Measurements from ENCODE around the gene LRP2.
"Not testable (repeated sequence)": the region's sequence is repeated elsewhere in the genome, so short reads cannot be mapped to it uniquely, and the experiment has no call there.

The LRP2 gene

DNA sequence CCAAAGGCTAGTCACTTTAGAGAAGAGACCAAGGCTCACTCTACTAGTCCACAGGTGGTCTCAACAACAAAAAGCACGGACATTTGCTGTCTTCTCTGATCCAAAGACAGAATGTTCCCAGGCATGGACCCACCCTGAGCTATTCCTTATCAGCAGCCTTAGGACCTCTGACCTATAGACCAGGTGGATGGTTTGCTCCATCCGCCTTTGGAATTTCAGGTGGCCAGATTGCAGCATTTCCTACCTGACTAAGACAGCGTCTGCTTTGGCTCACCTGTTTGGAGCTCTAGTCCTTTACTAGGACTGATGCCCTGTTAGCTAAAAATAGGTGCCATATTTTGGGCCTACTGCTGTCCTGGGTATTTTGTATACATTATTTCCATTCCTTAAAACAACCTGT lies 44.6 kb upstream of the LRP2 start (continued):
- TF ChIP-seq, protein P1, sequence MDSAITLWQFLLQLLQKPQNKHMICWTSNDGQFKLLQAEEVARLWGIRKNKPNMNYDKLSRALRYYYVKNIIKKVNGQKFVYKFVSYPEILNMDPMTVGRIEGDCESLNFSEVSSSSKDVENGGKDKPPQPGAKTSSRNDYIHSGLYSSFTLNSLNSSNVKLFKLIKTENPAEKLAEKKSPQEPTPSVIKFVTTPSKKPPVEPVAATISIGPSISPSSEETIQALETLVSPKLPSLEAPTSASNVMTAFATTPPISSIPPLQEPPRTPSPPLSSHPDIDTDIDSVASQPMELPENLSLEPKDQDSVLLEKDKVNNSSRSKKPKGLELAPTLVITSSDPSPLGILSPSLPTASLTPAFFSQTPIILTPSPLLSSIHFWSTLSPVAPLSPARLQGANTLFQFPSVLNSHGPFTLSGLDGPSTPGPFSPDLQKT (IDR thresholded peaks at IDR 0.05; ENCODE audit: borderline replicate concordance, low read depth, low read length) = no peak
- TF ChIP-seq ZNF239 (tag by site-specific recombination; IDR thresholded peaks at IDR 0.05) (no peak), ZNF19 (tag by site-specific recombination; IDR thresholded peaks at IDR 0.05; ENCODE audit: low read depth) (no peak), ZNF76 (tag by site-specific recombination; IDR thresholded peaks at IDR 0.05; ENCODE audit: borderline replicate concordance, low read depth) (no peak)

DNA sequence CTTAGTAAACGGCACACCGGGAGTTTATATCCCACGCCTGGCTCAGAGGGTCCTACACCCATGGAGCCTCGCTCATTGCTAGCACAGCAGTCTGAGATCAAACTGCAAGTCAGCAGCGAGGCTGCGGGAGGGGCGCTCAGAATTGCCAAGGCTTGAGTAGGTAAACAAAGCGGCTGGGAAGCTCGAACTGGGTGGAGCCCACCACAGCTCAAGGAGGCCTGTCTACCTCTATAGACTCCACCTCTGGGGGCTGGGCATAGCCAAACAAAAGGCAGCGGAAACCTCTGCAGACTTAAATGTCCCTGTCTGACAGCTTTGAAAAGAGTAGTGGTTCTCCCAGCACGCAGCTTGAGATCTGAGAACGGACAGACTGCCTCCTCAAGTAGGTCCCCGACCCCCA lies 37.2 kb upstream of the LRP2 start:
- POLR2A ChIA-PET; H3K4me1 ChIP-seq (ENCODE audit: control insufficient read depth, insufficient read depth, low read length); H3K36me3 ChIP-seq (ENCODE audit: control insufficient read depth in 2 of 2, insufficient read depth in 1 of 2, low read length in 2 of 2); H3K27ac ChIP-seq (ENCODE audit: extremely low read depth, low read depth, low read length); H3K9me3 ChIP-seq (ENCODE audit: control insufficient read depth, insufficient read depth, low read depth, low read length); H3K4me3 ChIP-seq (ENCODE audit: low read depth, low read length): not testable (repeated sequence)
- CTCF ChIA-PET = interaction anchor here (0.7 to 4.4 kb wide), 3 partner anchors 68 to 290 kb away, joined by 3 to 67 read pairs (median 4); no protein-coding TSS in a partner anchor

DNA sequence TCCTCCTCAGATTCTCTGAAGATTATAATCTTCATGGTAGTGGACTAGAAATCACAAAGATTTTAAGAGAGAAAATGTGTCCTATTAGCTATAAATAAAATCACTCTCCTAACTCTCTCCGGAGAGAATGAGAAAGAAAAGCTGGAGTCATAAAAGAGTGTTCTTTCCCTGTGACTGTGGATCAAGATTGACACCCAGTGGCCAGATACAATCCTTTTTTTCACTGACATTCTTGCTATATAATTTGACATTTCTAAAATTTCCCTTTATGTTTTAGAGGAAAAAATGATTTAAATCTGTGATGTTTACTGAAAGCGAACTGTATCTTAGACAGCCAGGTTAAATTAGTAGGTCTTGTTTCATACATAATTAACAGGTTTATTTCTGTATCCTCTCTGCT lies 35.4 kb upstream of the LRP2 start:
- H3K27ac ChIP-seq (ENCODE audit: extremely low read depth, low read depth, low read length) = no peak overlapping the region
- TF ChIP-seq GLI4 (tag by site-specific recombination; IDR thresholded peaks at IDR 0.05) = no peak
- TF ChIP-seq, protein P2, sequence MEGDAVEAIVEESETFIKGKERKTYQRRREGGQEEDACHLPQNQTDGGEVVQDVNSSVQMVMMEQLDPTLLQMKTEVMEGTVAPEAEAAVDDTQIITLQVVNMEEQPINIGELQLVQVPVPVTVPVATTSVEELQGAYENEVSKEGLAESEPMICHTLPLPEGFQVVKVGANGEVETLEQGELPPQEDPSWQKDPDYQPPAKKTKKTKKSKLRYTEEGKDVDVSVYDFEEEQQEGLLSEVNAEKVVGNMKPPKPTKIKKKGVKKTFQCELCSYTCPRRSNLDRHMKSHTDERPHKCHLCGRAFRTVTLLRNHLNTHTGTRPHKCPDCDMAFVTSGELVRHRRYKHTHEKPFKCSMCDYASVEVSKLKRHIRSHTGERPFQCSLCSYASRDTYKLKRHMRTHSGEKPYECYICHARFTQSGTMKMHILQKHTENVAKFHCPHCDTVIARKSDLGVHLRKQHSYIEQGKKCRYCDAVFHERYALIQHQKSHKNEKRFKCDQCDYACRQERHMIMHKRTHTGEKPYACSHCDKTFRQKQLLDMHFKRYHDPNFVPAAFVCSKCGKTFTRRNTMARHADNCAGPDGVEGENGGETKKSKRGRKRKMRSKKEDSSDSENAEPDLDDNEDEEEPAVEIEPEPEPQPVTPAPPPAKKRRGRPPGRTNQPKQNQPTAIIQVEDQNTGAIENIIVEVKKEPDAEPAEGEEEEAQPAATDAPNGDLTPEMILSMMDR (tag by site-specific recombination; IDR thresholded peaks at IDR 0.05) = peak; percentile 39; the same call in 1 of the 2 replicates
- TF ChIP-seq PRDM1 (tag by site-specific recombination; IDR thresholded peaks at IDR 0.05) = peak; percentile 46; the same call in 1 of the 2 replicates
- TF ChIP-seq, protein P3, sequence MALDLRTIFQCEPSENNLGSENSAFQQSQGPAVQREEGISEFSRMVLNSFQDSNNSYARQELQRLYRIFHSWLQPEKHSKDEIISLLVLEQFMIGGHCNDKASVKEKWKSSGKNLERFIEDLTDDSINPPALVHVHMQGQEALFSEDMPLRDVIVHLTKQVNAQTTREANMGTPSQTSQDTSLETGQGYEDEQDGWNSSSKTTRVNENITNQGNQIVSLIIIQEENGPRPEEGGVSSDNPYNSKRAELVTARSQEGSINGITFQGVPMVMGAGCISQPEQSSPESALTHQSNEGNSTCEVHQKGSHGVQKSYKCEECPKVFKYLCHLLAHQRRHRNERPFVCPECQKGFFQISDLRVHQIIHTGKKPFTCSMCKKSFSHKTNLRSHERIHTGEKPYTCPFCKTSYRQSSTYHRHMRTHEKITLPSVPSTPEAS (tag by site-specific recombination; IDR thresholded peaks at IDR 0.05) = no peak
- peak; percentile 72 for TF ChIP-seq ZNF654 (tag by site-specific recombination; IDR thresholded peaks at IDR 0.05; ENCODE audit: low read depth)
- H3K4me1 ChIP-seq (ENCODE audit: control insufficient read depth, insufficient read depth, low read length) = no peaks in the 10 kb centered on the region; the same call in 1 of the 2 replicates
- ChIA-PET POLR2A (no interaction called here), CTCF (interaction anchor here (0.6 to 4.4 kb wide), 16 partner anchors 139 to 1042 kb away, joined by 3 to 67 read pairs (median 4); no protein-coding TSS in a partner anchor)
- H3K36me3 ChIP-seq (ENCODE audit: control insufficient read depth in 2 of 2, insufficient read depth in 1 of 2, low read length in 2 of 2) = no peaks in the 10 kb centered on the region
- H3K4me3 ChIP-seq (ENCODE audit: low read depth, low read length) = no peak overlapping the region
- no peaks in the 10 kb centered on the region for H3K9me3 ChIP-seq (ENCODE audit: control insufficient read depth, insufficient read depth, low read depth, low read length)

DNA sequence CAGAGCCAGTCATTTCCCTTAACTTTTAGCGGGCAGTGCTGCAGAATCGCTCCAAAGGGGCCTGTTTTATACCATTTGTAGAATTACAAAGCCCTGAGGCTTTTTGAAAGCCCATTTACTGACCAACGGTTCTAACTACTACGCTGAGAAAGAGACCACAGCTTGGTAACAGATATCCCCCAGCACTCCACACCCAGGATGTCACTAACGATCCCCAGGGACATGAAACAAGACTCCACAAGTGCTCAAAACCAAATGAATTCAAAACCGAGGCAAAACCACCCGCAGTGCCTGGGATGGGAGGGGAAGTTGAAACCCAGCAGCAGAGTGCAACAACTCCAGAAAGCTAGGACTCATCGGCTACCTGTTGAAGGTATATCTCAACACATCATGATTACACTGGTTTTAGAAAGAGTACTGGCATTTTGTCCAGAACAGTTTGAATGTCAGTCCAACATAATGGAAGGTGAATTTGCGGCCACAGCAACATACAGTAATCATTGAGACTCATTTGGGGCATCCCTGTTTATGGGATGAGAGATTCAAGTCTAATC lies 33.6 kb upstream of the LRP2 start:
- H3K4me1 ChIP-seq (ENCODE audit: control insufficient read depth, insufficient read depth, low read length) = no peaks in the 10 kb centered on the region; the same call in 1 of the 2 replicates
- ChIA-PET CTCF (interaction anchor here (0.5 to 4.4 kb wide), 10 partner anchors 10 to 434 kb away, joined by 3 to 67 read pairs (median 4); no protein-coding TSS in a partner anchor), POLR2A (no interaction called here)
- H3K36me3 ChIP-seq (ENCODE audit: control insufficient read depth in 2 of 2, insufficient read depth in 1 of 2, low read length in 2 of 2) = no peaks in the 10 kb centered on the region
- TF ChIP-seq IKZF3 (tag by site-specific recombination; IDR thresholded peaks at IDR 0.05) (no peak), SCRT1 (tag by site-specific recombination; IDR thresholded peaks at IDR 0.05; ENCODE audit: borderline replicate concordance) (peak; percentile 60; the same call in 1 of the 2 replicates), ZNF670 (tag by site-specific recombination; IDR thresholded peaks at IDR 0.05; ENCODE audit: low read depth) (no peak), SCRT2 (tag by site-specific recombination; IDR thresholded peaks at IDR 0.05) (peak; percentile 75), ZNF837 (tag by site-specific recombination; IDR thresholded peaks at IDR 0.05) (no peak)
- H3K4me3 ChIP-seq (ENCODE audit: low read depth, low read length) = no peak overlapping the region
- no peaks in the 10 kb centered on the region for H3K9me3 ChIP-seq (ENCODE audit: control insufficient read depth, insufficient read depth, low read depth, low read length)
- no peak overlapping the region for H3K27ac ChIP-seq (ENCODE audit: extremely low read depth, low read depth, low read length)

Data from HEK293 (cell line).